K562 (cell line): ENCODE measurements around the gene CBLIF. TPM values are rescaled to one million over a fixed set of nuclear protein-coding genes. Genes with fewer than 3 reads are reported as not detected.

Source experiments
- ATAC-seq: fragments of 200-7000 bp; cut with Tn5 transposase; 3 replicates; pipeline ENCODE4 v1.9.1; 2020; ENCODE audit warnings: moderate library complexity
- BruUV-seq: library from RNA; stranded (reverse); fragments of 400-500 nt; replicated peaks from 2 replicates; lab custom pipeline; 2021; lab: Mats Ljungman, UMichigan
- CTCF ChIA-PET: fragments of 300-600 bp; formaldehyde crosslinking; extraction: SDS; loops from one replicate; lab custom pipeline; 2021; ENCODE audit warnings: low intra/inter-chr PET ratio; lab: Yijun Ruan, JAX
- POLR2A ChIA-PET: fragments of 300-600, 350-650 bp; sonication (Branson Sonifier 250); formaldehyde crosslinking; extraction: SDS; loops from one replicate; lab custom pipeline; 2021; ENCODE audit warnings: antibody characterized with exemption, inconsistent platforms; lab: Yijun Ruan, JAX
- DNase-seq, 4 experiments: peaks; one replicate each; pipeline versions ENCODE4 v3.0.0 to v3.0.0-alpha.2; 2011 to 2018; ENCODE audit warnings: low spot score in 3 of 4, mixed read lengths in 3 of 4; ENCODE audit errors: extremely low read depth in 1 of 4
- FAIRE-seq: peaks from 2 replicates; lab custom pipeline; 2011; peaks lifted over from hg19 to GRCh38; lab: Jason Lieb, UNC
- H2AFZ ChIP-seq: 2 replicates; pipeline ENCODE4 v1.6.0; 2011; ENCODE audit warnings: low read depth, low read length, control low read depth, inconsistent platforms
- H3K27ac ChIP-seq: fragments of 200-600 bp; 3 replicates; pipeline ENCODE4 v1.8.0; 2011; ENCODE audit warnings: low read depth, mild to moderate bottlenecking, control low read depth, inconsistent platforms, low read length, moderate library complexity, mixed read lengths; ENCODE audit errors: extremely low read depth
- H3K27me3 ChIP-seq, 2 experiments: fragments of 300-600 bp in 1 of 2; 2 replicates in 1 of 2; 3 replicates in 1 of 2; pipeline versions ENCODE4 v1.6.0 to v1.8.0; 2011; ENCODE audit warnings: inconsistent platforms in 2 of 2, low read length in 2 of 2, mild to moderate bottlenecking in 1 of 2, mixed read lengths in 1 of 2, moderate library complexity in 1 of 2; ENCODE audit not compliant: control insufficient read depth in 2 of 2, insufficient read depth in 2 of 2
- H3K36me3 ChIP-seq: fragments of 300-600 bp; 3 replicates; pipeline ENCODE4 v1.8.0; 2011; ENCODE audit warnings: mild to moderate bottlenecking, low read length, inconsistent platforms; ENCODE audit not compliant: control insufficient read depth, insufficient read depth
- H3K4me1 ChIP-seq, 2 experiments: fragments of 200-600 bp in 1 of 2; replicated peaks in 1 of 2; 2 replicates in 1 of 2; 3 replicates in 1 of 2; pipeline versions ENCODE4 v1.5.1 to v1.8.0; 2011; ENCODE audit warnings: inconsistent platforms in 2 of 2, low read length in 2 of 2, mild to moderate bottlenecking in 1 of 2, mixed read lengths in 1 of 2, moderate library complexity in 1 of 2; ENCODE audit not compliant: control insufficient read depth in 2 of 2, insufficient read depth in 2 of 2
- H3K4me2 ChIP-seq: 2 replicates; pipeline ENCODE4 v1.6.1; 2011; ENCODE audit warnings: low read length, control low read depth, inconsistent platforms, mixed read lengths; ENCODE audit not compliant: insufficient read depth
- H3K4me3 ChIP-seq: fragments of 200-600 bp; sonication (generic), shearing (Covaris generic); 2 replicates; pipeline ENCODE4 v1.5.1; 2016; ENCODE audit warnings: control low read depth, inconsistent platforms
- H3K79me2 ChIP-seq: fragments of 200-600 bp; 3 replicates; pipeline ENCODE4 v1.8.0; 2011; ENCODE audit warnings: low read length, inconsistent platforms; ENCODE audit not compliant: control insufficient read depth, insufficient read depth
- H3K9ac ChIP-seq, 2 experiments: 2 replicates each; pipeline versions ENCODE4 v1.6.0 to v1.6.1; 2011; ENCODE audit warnings: low read depth in 2 of 2, low read length in 2 of 2, control low read depth in 1 of 2, inconsistent platforms in 1 of 2, mild to moderate bottlenecking in 1 of 2, mixed read lengths in 1 of 2; ENCODE audit not compliant: insufficient read depth in 1 of 2
- H3K9me1 ChIP-seq: one replicate; pipeline ENCODE4 v1.6.0; 2011; ENCODE audit warnings: inconsistent platforms, mild to moderate bottlenecking, low read length, moderate library complexity; ENCODE audit not compliant: control insufficient read depth, insufficient read depth
- H3K9me3 ChIP-seq: replicated peaks from 2 replicates; pipeline ENCODE4 v1.5.1; 2011; ENCODE audit warnings: low read depth, low read length, inconsistent platforms; ENCODE audit not compliant: control insufficient read depth, insufficient read depth
- H4K20me1 ChIP-seq: replicated peaks from 2 replicates; pipeline ENCODE4 v1.6.1; 2011; ENCODE audit warnings: low read length, inconsistent platforms, mixed read lengths; ENCODE audit not compliant: control insufficient read depth, insufficient read depth
- NR1H2 ChIP-seq: sonication (generic); formaldehyde crosslinking; IDR thresholded peaks from 2 replicates; pipeline ENCODE4 v1.4.0; 2020; ENCODE audit warnings: mild to moderate bottlenecking, missing genetic modification reagents
- PRPF4 ChIP-seq: fragments of 200-400 bp; formaldehyde crosslinking; IDR thresholded peaks from one replicate; pipeline ENCODE4 v1.6.1; 2017; ENCODE audit warnings: low read length, low read depth, mild to moderate bottlenecking; ENCODE audit not compliant: insufficient read depth, poor library complexity, severe bottlenecking
- PYGO2 ChIP-seq: fragments of 450-650 bp; IDR thresholded peaks from 2 replicates; pipeline ENCODE4 v1.6.1; 2016; ENCODE audit warnings: mild to moderate bottlenecking, missing genetic modification characterization, moderate library complexity, missing compliant biosample characterization
- RAD21 ChIP-seq, 2 experiments: fragments of 250-450 bp in 1 of 2; fragments of 450-650 bp in 1 of 2; sonication (Bioruptor Pico) in 1 of 2; formaldehyde crosslinking in 1 of 2; IDR thresholded peaks in 1 of 2; conservative IDR thresholded peaks in 1 of 2; 2 replicates each; pipeline versions ENCODE4 v1.4.0 to v1.8.0; 2020 to 2022; ENCODE audit warnings: mild to moderate bottlenecking in 2 of 2, moderate library complexity in 1 of 2
- RBM22 ChIP-seq: fragments of 200-400 bp; formaldehyde crosslinking; IDR thresholded peaks from 2 replicates; pipeline ENCODE4 v1.6.1; 2018; ENCODE audit warnings: low read length, low read depth; ENCODE audit not compliant: poor library complexity, severe bottlenecking
- SMAD2 ChIP-seq: fragments of 150-350 bp; IDR thresholded peaks from 2 replicates; pipeline ENCODE4 v1.6.1; 2014; ENCODE audit warnings: low read depth, mild to moderate bottlenecking, low read length
- ZNF197 ChIP-seq: fragments of 200-800 bp; sonication (Bioruptor generic); IDR thresholded peaks from 2 replicates; pipeline ENCODE4 v1.6.1; 2016; ENCODE audit warnings: low read depth, missing genetic modification characterization, missing compliant biosample characterization
- WGBS: fragments of 100-300 bp; shearing (Covaris generic); methylation state at CpG from one replicate; pipeline ENCODE4 v1.1.6; 2016; ENCODE audit warnings: low coverage, mixed read lengths; ENCODE audit not compliant: insufficient coverage; ENCODE audit errors: missing lambda C conversion rate; 5-methylcytosine and 5-hydroxymethylcytosine counted together
- in situ Hi-C: fragments of 300-500 bp; cut with MboI; formaldehyde crosslinking; loops from 4 replicates; pipeline ENCODE4 v1.15.0; 2018; ENCODE audit warnings: inconsistent platforms, mixed read lengths
- intact Hi-C: fragments of 100-400 bp; cut with micrococcal nuclease; formaldehyde crosslinking; loops from 2 replicates; pipeline ENCODE4 v1.14.2; 2022
- polyA plus RNA-seq, 8 experiments: library from polyadenylated mRNA; depleted of rRNA in 4 of 8; stranded (reverse) in 5 of 8; unstranded in 3 of 8; fragments of >200 nt; fragmentation: Nextera tagmentation in 2 of 8; fragmentation: Illumina TruSeq in 1 of 8; extraction: Ambion mirVana in 2 of 8; extraction: Trizol in 1 of 8; gene quantifications; 2 replicates each; pipeline versions ENCODE4 v1.2.1 to v1.2.3, GENCODE V29; 2011 to 2014; ENCODE audit warnings: inconsistent platforms in 1 of 8, missing spikeins in 1 of 8
- total RNA-seq, 7 experiments: library from RNA; depleted of rRNA in 6 of 7; stranded (reverse); fragments of >200 nt in 6 of 7; fragmentation: Illumina TruSeq in 2 of 7; extraction: Trizol in 2 of 7; gene quantifications; 2 replicates each; pipeline versions ENCODE4 v1.2.1 to v1.2.3, GENCODE V29; 2011 to 2021; ENCODE audit warnings: low replicate concordance in 1 of 7
- TF ChIP-seq, protein P1 (sequence below): IDR thresholded peaks from 2 replicates; pipeline ENCODE4 v1.6.1; 2011; ENCODE audit warnings: borderline replicate concordance, low read depth, mild to moderate bottlenecking, moderate library complexity, low read length; ENCODE audit not compliant: insufficient read depth, poor library complexity, severe bottlenecking
- TF ChIP-seq, protein P2 (sequence below): IDR thresholded peaks from 3 replicates; pipeline ENCODE4 v1.6.1; 2011; ENCODE audit warnings: borderline replicate concordance, mild to moderate bottlenecking; ENCODE audit not compliant: insufficient read length, insufficient read depth
- TF ChIP-seq, protein P3 (sequence below): fragments of 250-450 bp; sonication (Bioruptor Pico); IDR thresholded peaks from 2 replicates; pipeline ENCODE4 v1.8.0; 2022; ENCODE audit warnings: inconsistent platforms

CBLIF gene
- total and polyA plus RNA-seq, 9 of the 15 experiments (the other 6 are each of a cell fraction or from before 2014, with no cell fraction given) = 0.07 to 0.83 (median 0.54) TPM

DNA sequence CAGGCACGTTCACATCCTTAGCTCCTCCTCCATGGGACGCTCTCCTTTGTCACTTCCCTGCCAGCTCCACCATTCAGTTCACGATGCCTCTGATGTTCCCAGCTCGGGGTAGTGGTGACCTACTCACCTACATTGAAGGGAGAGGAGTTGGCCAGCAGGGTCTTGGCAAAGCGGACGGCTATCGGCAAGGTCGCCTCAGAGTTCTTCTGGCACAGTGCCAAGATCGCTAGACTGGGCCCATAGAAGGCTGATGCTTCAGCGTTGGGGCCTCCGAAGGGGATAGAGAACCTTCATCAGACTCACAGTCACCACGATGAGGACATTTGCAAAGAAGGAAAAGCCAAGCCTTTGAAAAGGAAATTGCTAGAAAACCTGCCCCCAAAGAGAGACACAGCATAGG is 3.0 kb downstream of the CBLIF start (continued):
- TF ChIP-seq RAD21 (CRISPR knock-in tag; conservative IDR thresholded peaks at IDR 0.05 in 1 of 2, IDR thresholded peaks at IDR 0.05 in 1 of 2) = peak in 1 of 2 experiments; percentile 59; a peak in 2 of 4 replicates
- TF ChIP-seq, protein P1, sequence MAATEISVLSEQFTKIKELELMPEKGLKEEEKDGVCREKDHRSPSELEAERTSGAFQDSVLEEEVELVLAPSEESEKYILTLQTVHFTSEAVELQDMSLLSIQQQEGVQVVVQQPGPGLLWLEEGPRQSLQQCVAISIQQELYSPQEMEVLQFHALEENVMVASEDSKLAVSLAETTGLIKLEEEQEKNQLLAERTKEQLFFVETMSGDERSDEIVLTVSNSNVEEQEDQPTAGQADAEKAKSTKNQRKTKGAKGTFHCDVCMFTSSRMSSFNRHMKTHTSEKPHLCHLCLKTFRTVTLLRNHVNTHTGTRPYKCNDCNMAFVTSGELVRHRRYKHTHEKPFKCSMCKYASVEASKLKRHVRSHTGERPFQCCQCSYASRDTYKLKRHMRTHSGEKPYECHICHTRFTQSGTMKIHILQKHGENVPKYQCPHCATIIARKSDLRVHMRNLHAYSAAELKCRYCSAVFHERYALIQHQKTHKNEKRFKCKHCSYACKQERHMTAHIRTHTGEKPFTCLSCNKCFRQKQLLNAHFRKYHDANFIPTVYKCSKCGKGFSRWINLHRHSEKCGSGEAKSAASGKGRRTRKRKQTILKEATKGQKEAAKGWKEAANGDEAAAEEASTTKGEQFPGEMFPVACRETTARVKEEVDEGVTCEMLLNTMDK = no peak
- TF ChIP-seq PYGO2 (tag) = no peak
- TF ChIP-seq, protein P2, sequence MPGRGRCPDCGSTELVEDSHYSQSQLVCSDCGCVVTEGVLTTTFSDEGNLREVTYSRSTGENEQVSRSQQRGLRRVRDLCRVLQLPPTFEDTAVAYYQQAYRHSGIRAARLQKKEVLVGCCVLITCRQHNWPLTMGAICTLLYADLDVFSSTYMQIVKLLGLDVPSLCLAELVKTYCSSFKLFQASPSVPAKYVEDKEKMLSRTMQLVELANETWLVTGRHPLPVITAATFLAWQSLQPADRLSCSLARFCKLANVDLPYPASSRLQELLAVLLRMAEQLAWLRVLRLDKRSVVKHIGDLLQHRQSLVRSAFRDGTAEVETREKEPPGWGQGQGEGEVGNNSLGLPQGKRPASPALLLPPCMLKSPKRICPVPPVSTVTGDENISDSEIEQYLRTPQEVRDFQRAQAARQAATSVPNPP = no peak

DNA sequence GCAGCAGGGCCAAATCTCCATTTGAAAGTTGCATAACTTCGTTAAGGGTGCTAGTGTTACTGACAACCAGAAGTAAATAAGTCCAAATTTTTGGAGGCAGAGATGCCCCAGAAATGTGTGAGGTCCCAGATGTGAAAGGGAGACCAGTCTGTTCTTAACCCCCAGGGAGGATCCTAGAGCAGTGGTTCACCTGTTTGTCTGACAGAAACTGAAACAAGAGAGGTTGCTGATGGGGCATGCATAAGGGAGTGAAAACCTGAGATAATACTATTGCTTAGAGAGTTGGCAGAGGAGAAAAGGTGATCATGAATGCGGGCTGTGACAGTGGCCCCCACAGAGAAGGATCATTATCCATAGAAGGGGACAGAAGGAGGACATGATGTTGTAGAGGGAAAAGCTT is 3.8 kb downstream of the CBLIF start:
- ATAC-seq (no peak), FAIRE-seq (no peak), DNase-seq (no peak)
- no peak overlapping the region for H3K9ac ChIP-seq
- H3K9me1 ChIP-seq = no peaks in the 10 kb centered on the region
- H2AFZ ChIP-seq = peak overlapping the region; percentile 1; the same call in 1 of the 2 replicates
- no peaks in the 10 kb centered on the region for H3K36me3 ChIP-seq
- WGBS = 43% methylated on average over 2 of the region's 2 CpGs
- peaks cover 2 to 29% of the 10 kb centered on the region in 2 experiments; a peak in 4 of 5 replicates for H3K4me1 ChIP-seq
- H3K79me2 ChIP-seq = no peaks in the 10 kb centered on the region
- H3K27me3 ChIP-seq = no peaks in the 10 kb centered on the region
- no peak overlapping the region for H3K4me2 ChIP-seq
- no peaks in the 10 kb centered on the region for H3K9me3 ChIP-seq
- CTCF ChIA-PET = no interaction called here
- H3K4me3 ChIP-seq = no peak overlapping the region
- POLR2A ChIA-PET = no interaction called here
- in situ Hi-C loops = no loop called here
- intact Hi-C loops = no loop called here
- H4K20me1 ChIP-seq = no peaks in the 10 kb centered on the region
- BruUV-seq = no TSS peak
- TF ChIP-seq PRPF4 = no peak
- TF ChIP-seq RBM22 = no peak
- no peak for TF ChIP-seq ZNF197 (CRISPR knock-in tag)
- TF ChIP-seq SMAD2 = no peak
- no peak for TF ChIP-seq RAD21 (CRISPR knock-in tag; conservative IDR thresholded peaks at IDR 0.05 in 1 of 2, IDR thresholded peaks at IDR 0.05 in 1 of 2)
- no peak for TF ChIP-seq NR1H2 (CRISPR knock-in tag)
- TF ChIP-seq, protein P3, sequence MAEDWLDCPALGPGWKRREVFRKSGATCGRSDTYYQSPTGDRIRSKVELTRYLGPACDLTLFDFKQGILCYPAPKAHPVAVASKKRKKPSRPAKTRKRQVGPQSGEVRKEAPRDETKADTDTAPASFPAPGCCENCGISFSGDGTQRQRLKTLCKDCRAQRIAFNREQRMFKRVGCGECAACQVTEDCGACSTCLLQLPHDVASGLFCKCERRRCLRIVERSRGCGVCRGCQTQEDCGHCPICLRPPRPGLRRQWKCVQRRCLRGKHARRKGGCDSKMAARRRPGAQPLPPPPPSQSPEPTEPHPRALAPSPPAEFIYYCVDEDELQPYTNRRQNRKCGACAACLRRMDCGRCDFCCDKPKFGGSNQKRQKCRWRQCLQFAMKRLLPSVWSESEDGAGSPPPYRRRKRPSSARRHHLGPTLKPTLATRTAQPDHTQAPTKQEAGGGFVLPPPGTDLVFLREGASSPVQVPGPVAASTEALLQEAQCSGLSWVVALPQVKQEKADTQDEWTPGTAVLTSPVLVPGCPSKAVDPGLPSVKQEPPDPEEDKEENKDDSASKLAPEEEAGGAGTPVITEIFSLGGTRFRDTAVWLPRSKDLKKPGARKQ = no peak
- no peak overlapping the region for H3K27ac ChIP-seq
